ENCODE results near the gene ACSBG1. TPM values are rescaled to one million over a fixed set of nuclear protein-coding genes. Genes with fewer than 3 reads are reported as not detected.
"Not testable (repeated sequence)": the region's sequence is repeated elsewhere in the genome, so short reads cannot be mapped to it uniquely, and the experiment has no call there.

ACSBG1 gene
- polyA plus RNA-seq, 1 donor from 2014 or later = 0.32 TPM

DNA sequence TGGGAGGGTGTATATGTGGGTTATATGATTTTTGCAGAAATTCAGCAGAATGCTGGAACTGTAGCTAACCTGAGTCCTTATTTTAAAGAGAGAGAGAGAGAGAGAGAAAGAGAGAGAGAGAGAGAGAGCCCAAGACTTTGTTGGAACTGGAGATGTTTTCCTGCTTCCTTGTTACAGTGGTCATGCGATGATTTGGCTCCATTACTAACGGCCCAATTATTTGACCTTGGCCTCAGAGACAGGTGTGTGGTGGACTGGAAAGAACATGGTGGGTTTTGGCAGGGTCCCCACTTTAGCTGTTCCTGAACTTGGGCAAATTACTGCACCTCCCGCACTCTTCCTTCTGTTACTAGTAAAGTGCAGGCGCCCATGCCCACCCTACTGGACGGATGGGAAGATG lies 14.8 kb upstream of the ACSBG1 start:
- Histone ChIP-seq H3K79me2 (replicated peaks; ENCODE audit: insufficient read depth, low read length) (no peaks in the 10 kb centered on the region), H3K9ac (ENCODE audit: low read length) (no peak overlapping the region), H3F3A (ENCODE audit: insufficient read depth, low read length, poor library complexity, severe bottlenecking) (no peaks in the 10 kb centered on the region), H4K20me1 (ENCODE audit: insufficient read depth) (no peaks in the 10 kb centered on the region), H3K4me2 (ENCODE audit: low read length) (no peak overlapping the region), H3K4me3 (ENCODE audit: low read length) (no peak overlapping the region), H3K9me2 (ENCODE audit: insufficient read depth, low read length) (no peaks in the 10 kb centered on the region), H3K36me3 (ENCODE audit: insufficient read depth, low read length) (no peaks in the 10 kb centered on the region), H3K27me3 (ENCODE audit: insufficient read depth, low read depth, low read length) (no peaks in the 10 kb centered on the region), H2AFZ (ENCODE audit: low read depth, low read length) (no peak overlapping the region), H3K9me3 (ENCODE audit: low read length) (no peaks in the 10 kb centered on the region), H3K27ac (ENCODE audit: low read length) (no peak overlapping the region)
- TF ChIP-seq POLR2AphosphoS5 (IDR thresholded peaks at IDR 0.05) (no peak), TAF1 (IDR thresholded peaks at IDR 0.05; ENCODE audit: low read depth) (no peak), RAD21 (conservative IDR thresholded peaks at IDR 0.05) (no peak), EP300 (conservative IDR thresholded peaks at IDR 0.05; ENCODE audit: poor library complexity, severe bottlenecking) (no peak), SMC3 (conservative IDR thresholded peaks at IDR 0.05; ENCODE audit: poor library complexity) (no peak), MXI1 (conservative IDR thresholded peaks at IDR 0.05; ENCODE audit: poor library complexity, severe bottlenecking) (no peak), EZH2 (IDR thresholded peaks at IDR 0.05; ENCODE audit: borderline replicate concordance, insufficient read depth, low read length, poor library complexity, severe bottlenecking) (no peak)
- TF ChIP-seq, protein P1, sequence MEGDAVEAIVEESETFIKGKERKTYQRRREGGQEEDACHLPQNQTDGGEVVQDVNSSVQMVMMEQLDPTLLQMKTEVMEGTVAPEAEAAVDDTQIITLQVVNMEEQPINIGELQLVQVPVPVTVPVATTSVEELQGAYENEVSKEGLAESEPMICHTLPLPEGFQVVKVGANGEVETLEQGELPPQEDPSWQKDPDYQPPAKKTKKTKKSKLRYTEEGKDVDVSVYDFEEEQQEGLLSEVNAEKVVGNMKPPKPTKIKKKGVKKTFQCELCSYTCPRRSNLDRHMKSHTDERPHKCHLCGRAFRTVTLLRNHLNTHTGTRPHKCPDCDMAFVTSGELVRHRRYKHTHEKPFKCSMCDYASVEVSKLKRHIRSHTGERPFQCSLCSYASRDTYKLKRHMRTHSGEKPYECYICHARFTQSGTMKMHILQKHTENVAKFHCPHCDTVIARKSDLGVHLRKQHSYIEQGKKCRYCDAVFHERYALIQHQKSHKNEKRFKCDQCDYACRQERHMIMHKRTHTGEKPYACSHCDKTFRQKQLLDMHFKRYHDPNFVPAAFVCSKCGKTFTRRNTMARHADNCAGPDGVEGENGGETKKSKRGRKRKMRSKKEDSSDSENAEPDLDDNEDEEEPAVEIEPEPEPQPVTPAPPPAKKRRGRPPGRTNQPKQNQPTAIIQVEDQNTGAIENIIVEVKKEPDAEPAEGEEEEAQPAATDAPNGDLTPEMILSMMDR (IDR thresholded peaks at IDR 0.05; ENCODE audit: poor library complexity, severe bottlenecking) = no peak
- TF ChIP-seq, protein P2, sequence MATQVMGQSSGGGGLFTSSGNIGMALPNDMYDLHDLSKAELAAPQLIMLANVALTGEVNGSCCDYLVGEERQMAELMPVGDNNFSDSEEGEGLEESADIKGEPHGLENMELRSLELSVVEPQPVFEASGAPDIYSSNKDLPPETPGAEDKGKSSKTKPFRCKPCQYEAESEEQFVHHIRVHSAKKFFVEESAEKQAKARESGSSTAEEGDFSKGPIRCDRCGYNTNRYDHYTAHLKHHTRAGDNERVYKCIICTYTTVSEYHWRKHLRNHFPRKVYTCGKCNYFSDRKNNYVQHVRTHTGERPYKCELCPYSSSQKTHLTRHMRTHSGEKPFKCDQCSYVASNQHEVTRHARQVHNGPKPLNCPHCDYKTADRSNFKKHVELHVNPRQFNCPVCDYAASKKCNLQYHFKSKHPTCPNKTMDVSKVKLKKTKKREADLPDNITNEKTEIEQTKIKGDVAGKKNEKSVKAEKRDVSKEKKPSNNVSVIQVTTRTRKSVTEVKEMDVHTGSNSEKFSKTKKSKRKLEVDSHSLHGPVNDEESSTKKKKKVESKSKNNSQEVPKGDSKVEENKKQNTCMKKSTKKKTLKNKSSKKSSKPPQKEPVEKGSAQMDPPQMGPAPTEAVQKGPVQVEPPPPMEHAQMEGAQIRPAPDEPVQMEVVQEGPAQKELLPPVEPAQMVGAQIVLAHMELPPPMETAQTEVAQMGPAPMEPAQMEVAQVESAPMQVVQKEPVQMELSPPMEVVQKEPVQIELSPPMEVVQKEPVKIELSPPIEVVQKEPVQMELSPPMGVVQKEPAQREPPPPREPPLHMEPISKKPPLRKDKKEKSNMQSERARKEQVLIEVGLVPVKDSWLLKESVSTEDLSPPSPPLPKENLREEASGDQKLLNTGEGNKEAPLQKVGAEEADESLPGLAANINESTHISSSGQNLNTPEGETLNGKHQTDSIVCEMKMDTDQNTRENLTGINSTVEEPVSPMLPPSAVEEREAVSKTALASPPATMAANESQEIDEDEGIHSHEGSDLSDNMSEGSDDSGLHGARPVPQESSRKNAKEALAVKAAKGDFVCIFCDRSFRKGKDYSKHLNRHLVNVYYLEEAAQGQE (IDR thresholded peaks at IDR 0.05; ENCODE audit: borderline replicate concordance) = no peak

DNA sequence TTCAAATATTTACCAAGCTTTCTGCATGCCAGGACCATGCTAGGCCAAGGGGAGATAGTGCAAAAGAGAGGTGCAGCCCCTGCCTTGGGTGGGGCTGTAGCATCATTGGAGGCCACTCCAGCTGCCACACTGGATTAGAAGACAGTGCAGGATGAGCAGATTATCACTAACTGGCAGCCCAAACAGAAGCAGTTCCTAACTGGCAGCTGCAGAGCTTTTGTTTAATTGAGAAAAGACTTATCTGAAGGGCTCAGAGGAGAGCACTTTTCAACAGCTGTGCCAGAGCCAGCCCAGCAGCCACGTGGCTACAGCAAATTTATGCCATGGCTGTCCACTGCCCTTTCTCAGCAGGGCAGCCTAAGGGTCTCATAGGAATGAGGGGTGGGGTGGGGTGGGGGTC lies 13.5 kb upstream of the ACSBG1 start:
- no peak overlapping the region for H3K4me3 ChIP-seq (ENCODE audit: low read length)

DNA sequence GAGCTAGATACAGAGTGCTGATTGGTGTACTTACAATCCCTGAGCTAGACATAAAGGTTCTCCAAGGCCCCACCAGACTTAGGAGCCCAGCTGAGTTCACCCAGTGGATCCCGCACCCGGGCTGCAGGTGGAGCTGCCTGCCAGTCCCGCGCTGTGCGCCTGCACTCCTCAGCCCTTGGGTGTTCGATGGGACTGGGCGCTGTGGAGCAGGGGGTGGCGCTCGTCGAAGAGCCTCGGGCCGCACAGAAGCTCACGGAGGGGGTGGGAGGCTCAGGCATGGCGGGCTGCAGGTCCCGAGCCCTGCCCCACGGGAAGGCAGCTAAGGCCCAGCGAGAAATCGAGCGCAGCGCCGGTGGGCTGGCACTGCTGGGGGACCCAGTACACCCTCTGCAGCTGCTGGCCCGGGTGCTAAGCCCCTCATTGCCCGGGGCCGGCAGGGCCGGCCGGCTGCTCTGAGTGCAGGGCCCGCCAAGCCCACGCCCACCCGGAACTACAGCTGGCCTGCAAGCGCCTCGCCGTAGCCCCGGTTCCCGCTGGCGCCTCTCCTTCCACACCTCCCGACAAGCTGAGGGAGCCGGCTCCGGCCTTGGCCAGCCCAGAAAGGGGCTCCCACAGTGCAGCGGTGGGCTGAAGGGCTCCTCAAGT lies 11.7 kb upstream of the ACSBG1 start:
- H3F3A ChIP-seq (ENCODE audit: insufficient read depth, low read length, poor library complexity, severe bottlenecking); H2AFZ ChIP-seq (ENCODE audit: low read depth, low read length); H3K9ac ChIP-seq (ENCODE audit: low read length); H3K36me3 ChIP-seq (ENCODE audit: insufficient read depth, low read length); H3K4me2 ChIP-seq (ENCODE audit: low read length); H3K79me2 ChIP-seq (replicated peaks; ENCODE audit: insufficient read depth, low read length); H4K20me1 ChIP-seq (ENCODE audit: insufficient read depth); H3K27me3 ChIP-seq (ENCODE audit: insufficient read depth, low read depth, low read length); H3K9me2 ChIP-seq (ENCODE audit: insufficient read depth, low read length); H3K4me3 ChIP-seq (ENCODE audit: low read length); H3K27ac ChIP-seq (ENCODE audit: low read length); H3K9me3 ChIP-seq (ENCODE audit: low read length): not testable (repeated sequence)

More for the DNA sequence above, 13.5 kb upstream of the ACSBG1 start:
- TF ChIP-seq, protein P1 (IDR thresholded peaks at IDR 0.05; ENCODE audit: poor library complexity, severe bottlenecking) = no peak
- no peak for TF ChIP-seq EP300 (conservative IDR thresholded peaks at IDR 0.05; ENCODE audit: poor library complexity, severe bottlenecking)
- no peak for TF ChIP-seq MXI1 (conservative IDR thresholded peaks at IDR 0.05; ENCODE audit: poor library complexity, severe bottlenecking)
- no peak for TF ChIP-seq POLR2AphosphoS5 (IDR thresholded peaks at IDR 0.05)
- TF ChIP-seq RAD21 (conservative IDR thresholded peaks at IDR 0.05) = no peak
- no peak overlapping the region for H3K9ac ChIP-seq (ENCODE audit: low read length)
- H3K9me3 ChIP-seq (ENCODE audit: low read length) = no peaks in the 10 kb centered on the region
- no peak overlapping the region for H3K4me2 ChIP-seq (ENCODE audit: low read length)
- no peak overlapping the region for H3K27ac ChIP-seq (ENCODE audit: low read length)
- no peaks in the 10 kb centered on the region for H3K36me3 ChIP-seq (ENCODE audit: insufficient read depth, low read length)
- no peaks in the 10 kb centered on the region for H3K27me3 ChIP-seq (ENCODE audit: insufficient read depth, low read depth, low read length)
- no peaks in the 10 kb centered on the region for H3F3A ChIP-seq (ENCODE audit: insufficient read depth, low read length, poor library complexity, severe bottlenecking)
- H2AFZ ChIP-seq (ENCODE audit: low read depth, low read length) = no peak overlapping the region
- no peaks in the 10 kb centered on the region for H3K9me2 ChIP-seq (ENCODE audit: insufficient read depth, low read length)
- no peaks in the 10 kb centered on the region for H4K20me1 ChIP-seq (ENCODE audit: insufficient read depth)
- H3K79me2 ChIP-seq (replicated peaks; ENCODE audit: insufficient read depth, low read length) = no peaks in the 10 kb centered on the region

DNA sequence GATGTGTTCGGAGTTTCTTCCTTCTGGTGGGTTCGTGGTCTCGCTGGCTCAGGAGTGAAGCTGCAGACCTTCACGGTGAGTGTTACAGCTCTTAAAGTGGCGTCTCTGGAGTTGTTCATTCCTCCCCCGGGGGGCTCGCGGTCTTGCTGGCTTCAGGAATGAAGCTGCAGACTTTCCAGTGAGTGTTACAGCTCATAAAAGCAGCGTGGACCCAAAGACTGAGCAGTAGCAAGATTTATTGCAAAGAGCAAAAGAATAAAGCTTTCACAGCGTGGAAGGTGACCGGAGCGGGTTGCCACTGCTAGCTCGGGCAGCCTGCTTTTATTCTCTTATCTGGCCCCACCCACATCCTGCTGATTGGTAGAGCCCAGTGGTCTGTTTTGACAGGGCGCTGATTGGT lies 11.0 kb upstream of the ACSBG1 start:
- not testable (repeated sequence) for H3K27ac ChIP-seq (ENCODE audit: low read length); H3K27me3 ChIP-seq (ENCODE audit: insufficient read depth, low read depth, low read length); H3K36me3 ChIP-seq (ENCODE audit: insufficient read depth, low read length); H3K9ac ChIP-seq (ENCODE audit: low read length); H3K9me3 ChIP-seq (ENCODE audit: low read length); H3K79me2 ChIP-seq (replicated peaks; ENCODE audit: insufficient read depth, low read length); H3K4me2 ChIP-seq (ENCODE audit: low read length); H3K4me3 ChIP-seq (ENCODE audit: low read length); H2AFZ ChIP-seq (ENCODE audit: low read depth, low read length); H4K20me1 ChIP-seq (ENCODE audit: insufficient read depth); H3F3A ChIP-seq (ENCODE audit: insufficient read depth, low read length, poor library complexity, severe bottlenecking); H3K9me2 ChIP-seq (ENCODE audit: insufficient read depth, low read length)
